RWPE1 (cell line): Measurements from ENCODE around the gene ESAM.

Source experiments
- CTCF ChIA-PET: fragments of 350-600 bp; sonication (Branson Sonifier 250); formaldehyde crosslinking; extraction: SDS; loops from one replicate; lab custom pipeline; 2021; lab: Yijun Ruan, JAX
- POLR2A ChIA-PET: fragments of 400-600 bp; formaldehyde crosslinking; extraction: SDS; loops from one replicate; lab custom pipeline; 2020; ENCODE audit warnings: antibody characterized with exemption; ENCODE audit not compliant: low non-redundant PET; lab: Yijun Ruan, JAX
- DNase-seq: peaks from one replicate; pipeline ENCODE4 v3.0.0; 2012; ENCODE audit warnings: low spot score
- H3K27ac ChIP-seq: fragments of 450-650 bp; 2 replicates; pipeline ENCODE4 v1.5.1; 2017
- TF ChIP-seq, protein P1 (sequence below): fragments of 450-650 bp; conservative IDR thresholded peaks from 2 replicates; pipeline ENCODE4 v1.5.1; 2017; ENCODE audit warnings: low read depth, mild to moderate bottlenecking

The ESAM gene

GRCh38 chr11:124801636-124802312 is 39.7 kb upstream of the ESAM start:
- POLR2A ChIA-PET: interaction anchor here (0.6 kb wide), 1 partner anchor 153 kb away, joined by 3 read pairs; no protein-coding TSS in a partner anchor
- TF ChIP-seq, protein P1, sequence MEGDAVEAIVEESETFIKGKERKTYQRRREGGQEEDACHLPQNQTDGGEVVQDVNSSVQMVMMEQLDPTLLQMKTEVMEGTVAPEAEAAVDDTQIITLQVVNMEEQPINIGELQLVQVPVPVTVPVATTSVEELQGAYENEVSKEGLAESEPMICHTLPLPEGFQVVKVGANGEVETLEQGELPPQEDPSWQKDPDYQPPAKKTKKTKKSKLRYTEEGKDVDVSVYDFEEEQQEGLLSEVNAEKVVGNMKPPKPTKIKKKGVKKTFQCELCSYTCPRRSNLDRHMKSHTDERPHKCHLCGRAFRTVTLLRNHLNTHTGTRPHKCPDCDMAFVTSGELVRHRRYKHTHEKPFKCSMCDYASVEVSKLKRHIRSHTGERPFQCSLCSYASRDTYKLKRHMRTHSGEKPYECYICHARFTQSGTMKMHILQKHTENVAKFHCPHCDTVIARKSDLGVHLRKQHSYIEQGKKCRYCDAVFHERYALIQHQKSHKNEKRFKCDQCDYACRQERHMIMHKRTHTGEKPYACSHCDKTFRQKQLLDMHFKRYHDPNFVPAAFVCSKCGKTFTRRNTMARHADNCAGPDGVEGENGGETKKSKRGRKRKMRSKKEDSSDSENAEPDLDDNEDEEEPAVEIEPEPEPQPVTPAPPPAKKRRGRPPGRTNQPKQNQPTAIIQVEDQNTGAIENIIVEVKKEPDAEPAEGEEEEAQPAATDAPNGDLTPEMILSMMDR: no peak
- DNase-seq: no peak
- CTCF ChIA-PET: interaction anchor here (0.5 to 0.9 kb wide), 3 partner anchors 8 to 18 kb away, joined by 3 to 4 read pairs (median 3); no protein-coding TSS in a partner anchor
- H3K27ac ChIP-seq: no peak overlapping the region

GRCh38 chr11:124801014-124801413 is 38.9 kb upstream of the ESAM start:
- H3K27ac ChIP-seq: peak overlapping the region; percentile 91
- DNase-seq: peak; percentile 18
- TF ChIP-seq, protein P1: no peak
- ChIA-PET POLR2A (interaction anchor here (0.6 kb wide), 1 partner anchor 153 kb away, joined by 3 read pairs; no protein-coding TSS in a partner anchor), CTCF (interaction anchor here (0.5 to 1.1 kb wide), 4 partner anchors 17 to 1259 kb away, joined by 3 read pairs; no protein-coding TSS in a partner anchor)

GRCh38 chr11:124800226-124800929 is 38.3 kb upstream of the ESAM start, which contains the start of gene MSANTD2:
Gene MSANTD2, minus strand, starts transcription at chr11:124800406. Its CDS starts 26 bp downstream, at chr11:124800380.
- TF ChIP-seq, protein P1: no peak
- CTCF ChIA-PET: interaction anchor here (0.6 to 2.6 kb wide), 6 partner anchors 37 to 1258 kb away, joined by 3 to 16 read pairs (median 3); no protein-coding TSS in a partner anchor
- POLR2A ChIA-PET: no interaction called here
- peak within 1 kb of the TSS; percentile 91 for H3K27ac ChIP-seq
- peak; percentile 59 for DNase-seq

DNA sequence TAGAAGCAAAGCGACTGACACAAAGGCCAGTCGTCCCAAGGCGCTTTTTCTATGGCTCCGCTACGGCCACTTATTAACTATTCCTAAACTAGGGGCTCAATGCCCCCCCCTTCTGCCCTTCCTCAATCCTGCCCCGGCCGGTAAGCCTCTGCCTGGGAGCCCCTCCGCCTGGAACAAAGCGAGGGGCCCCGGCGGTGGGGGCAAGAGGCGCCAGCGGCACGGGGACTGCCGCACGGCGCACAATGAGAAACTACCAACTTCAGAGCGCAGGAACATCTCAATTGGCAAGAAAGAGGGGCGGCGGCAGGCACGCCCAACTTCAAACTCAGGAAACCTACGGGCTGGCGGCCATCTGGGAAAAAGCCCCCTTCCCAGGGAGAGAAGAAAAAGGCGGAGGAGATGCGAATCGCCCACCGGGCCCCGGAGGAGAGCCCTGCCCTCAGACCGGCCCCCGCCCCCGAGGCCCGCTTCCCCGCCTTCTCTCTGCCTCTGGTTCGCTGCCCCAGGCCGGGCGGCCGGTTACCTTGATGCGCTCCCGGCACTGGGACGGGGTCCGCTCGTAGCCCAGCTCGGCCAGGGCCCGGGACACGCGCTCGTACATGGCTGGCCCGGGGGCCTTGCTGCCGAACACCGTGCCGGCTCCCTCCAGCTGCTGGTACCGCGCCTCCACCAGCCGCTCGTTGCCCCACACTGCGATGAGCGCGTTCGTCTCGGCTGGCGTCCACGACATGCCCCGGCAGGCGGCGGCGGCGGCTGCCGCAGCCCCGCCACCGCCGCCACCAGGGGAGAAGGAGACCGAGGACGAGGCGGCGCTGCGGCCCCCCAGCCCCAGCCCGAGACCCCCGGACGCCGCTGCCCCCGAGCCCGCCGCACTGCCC is 37.5 kb upstream of the ESAM start:
- peak overlapping the region; percentile 91 for H3K27ac ChIP-seq
- DNase-seq: peak; percentile 44
- TF ChIP-seq, protein P1: no peak
- CTCF ChIA-PET: interaction anchor here (0.5 to 2.6 kb wide), 5 partner anchors 34 to 41 kb away, joined by 3 to 16 read pairs (median 3); no protein-coding TSS in a partner anchor
- POLR2A ChIA-PET: no interaction called here

GRCh38 chr11:124798991-124799347 is 36.9 kb upstream of the ESAM start:
- ChIA-PET CTCF (interaction anchor here (1.4 to 2.6 kb wide), 3 partner anchors 36 to 41 kb away, joined by 3 to 16 read pairs (median 4); no protein-coding TSS in a partner anchor), POLR2A (no interaction called here)
- peak; percentile 25 for DNase-seq
- H3K27ac ChIP-seq: peak overlapping the region; percentile 91
- TF ChIP-seq, protein P1: no peak
